Activated CD4-positive, alpha-beta T cell treated with anti-CD3 and anti-CD28 coated beads for 1 hour (primary cell): ENCODE results near the gene CPVL.
"Not testable (repeated sequence)": the region's sequence is repeated elsewhere in the genome, so short reads cannot be mapped to it uniquely, and the experiment has no call there.

ENCODE experiments used
- DNase-seq: peaks from one replicate; pipeline ENCODE4 v3.0.0-alpha.2; 2020

The CPVL gene

GRCh38 chr7:29116361-29117200, 29.8 kb downstream of the CPVL start:
- DNase-seq, result no peak

DNA sequence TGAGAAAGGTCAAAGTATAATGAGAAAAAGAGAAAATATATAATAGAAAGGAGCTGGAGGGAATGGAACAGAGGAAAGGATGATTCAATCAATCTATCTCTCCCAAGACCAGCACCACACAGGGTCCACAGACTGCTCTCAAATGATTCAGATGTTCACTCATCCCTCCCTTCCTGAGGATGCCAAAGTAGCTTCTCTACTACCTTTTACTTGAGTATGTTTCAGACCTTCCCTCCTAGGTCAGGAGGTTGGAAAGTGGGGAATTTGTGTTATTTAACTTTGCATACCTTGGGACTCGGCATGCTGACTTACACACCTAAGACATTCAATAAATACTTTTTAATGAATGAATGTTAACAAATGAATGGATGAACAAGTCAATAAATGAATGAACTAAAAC, 30.6 kb downstream of the CPVL start:
- no peak for DNase-seq

DNA sequence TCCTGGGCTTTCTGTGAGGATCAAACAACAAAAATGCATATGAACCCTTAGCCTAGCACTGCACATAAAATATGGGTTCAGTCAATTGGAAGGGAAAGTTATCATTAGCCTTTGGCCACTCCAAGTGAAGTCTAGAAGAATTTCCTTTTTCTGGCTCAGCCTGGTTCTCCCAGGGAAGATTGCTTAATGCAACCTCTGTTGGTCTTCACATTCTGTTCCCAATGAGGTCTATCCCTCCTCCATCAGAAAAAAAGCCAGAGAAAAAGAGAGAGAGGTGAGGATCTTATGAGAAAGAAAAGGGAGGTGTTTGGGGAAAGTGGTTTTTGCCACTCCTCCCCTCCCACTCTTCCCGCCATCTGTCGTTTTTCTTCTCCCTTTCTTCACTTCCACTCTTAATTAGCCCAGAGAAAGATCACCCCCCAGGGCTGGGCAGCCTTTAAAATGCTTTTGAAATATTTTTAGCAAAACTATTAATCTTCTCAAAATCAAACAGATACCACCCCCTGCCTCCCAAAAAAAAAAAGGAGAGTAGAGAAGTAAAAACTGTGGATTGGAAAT, 31.1 kb downstream of the CPVL start:
- no peak for DNase-seq

DNA sequence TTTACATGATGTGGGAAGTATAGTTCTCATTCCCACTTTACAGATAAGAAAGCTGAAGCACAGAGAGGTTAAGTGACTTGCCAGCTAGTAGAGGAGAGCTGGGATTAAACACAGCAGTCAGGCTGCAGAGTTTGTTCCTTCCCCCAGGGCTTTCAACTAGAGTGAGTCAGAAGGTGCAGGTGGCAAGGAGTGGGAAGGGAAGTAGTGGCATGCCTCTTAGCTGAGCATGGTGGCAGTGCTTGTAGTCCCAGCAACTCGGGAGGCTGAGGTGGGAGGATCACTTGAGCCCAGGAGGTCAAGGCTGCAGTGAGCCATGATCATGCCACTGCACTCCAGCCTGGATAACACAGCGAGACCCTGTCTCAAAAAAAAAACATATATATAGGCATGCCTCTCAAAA, 32.1 kb downstream of the CPVL start:
- DNase-seq, result not testable (repeated sequence)

GRCh38 chr7:29113384-29114102, 32.8 kb downstream of the CPVL start:
- DNase-seq, result no peak

DNA sequence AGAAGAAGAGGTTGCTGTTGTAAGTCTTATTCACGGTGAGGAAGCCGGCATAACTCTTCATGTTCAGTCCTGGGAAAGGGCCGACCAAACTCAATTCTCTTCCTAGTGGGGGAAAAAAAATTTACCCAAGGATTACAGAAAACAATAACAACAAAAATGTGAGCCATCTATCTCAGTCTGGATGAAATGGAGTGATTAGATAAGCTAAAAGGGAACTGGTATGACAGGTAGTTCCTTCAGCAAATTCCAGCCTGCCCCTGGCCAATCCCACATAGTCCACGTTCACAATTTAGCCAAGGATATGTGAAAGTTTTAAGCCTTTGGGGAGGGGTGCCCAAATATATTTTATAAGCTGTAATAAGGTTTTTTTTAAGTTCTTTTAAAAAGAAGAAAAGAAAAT, 33.6 kb downstream of the CPVL start:
- DNase-seq, result no peak

DNA sequence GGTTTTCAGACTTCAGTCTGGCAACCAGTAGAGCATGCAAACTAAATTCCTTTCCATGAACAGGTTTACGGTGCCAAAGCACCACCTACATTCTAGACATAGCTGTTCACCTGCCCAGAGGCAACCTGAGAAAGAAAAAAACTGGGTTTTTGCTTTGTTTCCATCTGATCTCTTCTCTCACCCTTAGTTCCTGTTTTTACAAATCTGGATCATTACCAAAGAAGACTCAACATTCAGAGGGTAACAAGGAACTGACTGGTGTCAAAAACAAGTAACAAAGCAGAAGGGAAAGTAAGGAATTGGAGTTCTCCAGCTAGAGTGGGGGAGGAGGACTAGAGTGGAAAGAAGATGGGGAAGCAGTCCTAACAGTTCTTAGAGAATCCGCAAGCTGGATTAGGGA, 36.4 kb downstream of the CPVL start:
- DNase-seq, result no peak

GRCh38 chr7:29109358-29109757, 37.0 kb downstream of the CPVL start:
- DNase-seq, result no peak

GRCh38 chr7:29107056-29107455, 39.3 kb downstream of the CPVL start:
- DNase-seq, result no peak

GRCh38 chr7:29106669-29106988, 39.7 kb downstream of the CPVL start:
- no peak for DNase-seq

GRCh38 chr7:29105752-29106668, 40.3 kb downstream of the CPVL start:
- DNase-seq, result no peak

- no peak for DNase-seq
Measured at GRCh38 chr7:29105191-29105590, 41.1 kb downstream of the CPVL start.

DNA sequence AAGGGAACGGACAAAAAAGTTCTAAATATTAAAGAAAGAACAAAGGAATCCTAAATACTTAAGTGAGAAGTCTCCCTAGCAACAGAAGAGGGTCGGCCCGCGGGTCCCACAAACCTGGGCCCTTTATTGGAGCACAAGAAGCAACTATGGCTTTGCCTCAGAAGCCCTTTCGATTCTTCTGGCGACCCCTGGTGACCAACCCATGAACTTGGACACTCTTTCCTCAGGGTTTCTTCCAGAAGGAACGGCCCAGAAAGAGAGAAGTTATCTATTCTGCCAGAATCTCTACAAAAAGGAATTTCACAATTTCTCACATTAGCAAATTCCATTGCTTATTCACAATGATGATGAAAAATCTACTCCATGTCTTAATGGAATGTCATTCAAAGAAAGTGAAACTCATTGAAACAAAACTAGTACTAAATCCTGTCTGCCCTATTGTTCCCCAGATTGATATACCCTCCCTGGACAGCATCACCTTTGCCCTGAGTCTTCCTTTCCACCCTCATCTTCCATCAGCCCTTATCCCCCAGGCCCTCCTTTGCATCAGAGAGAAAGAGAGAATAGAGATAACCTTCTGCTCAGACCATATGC, 43.7 kb downstream of the CPVL start:
- DNase-seq, result no peak

DNA sequence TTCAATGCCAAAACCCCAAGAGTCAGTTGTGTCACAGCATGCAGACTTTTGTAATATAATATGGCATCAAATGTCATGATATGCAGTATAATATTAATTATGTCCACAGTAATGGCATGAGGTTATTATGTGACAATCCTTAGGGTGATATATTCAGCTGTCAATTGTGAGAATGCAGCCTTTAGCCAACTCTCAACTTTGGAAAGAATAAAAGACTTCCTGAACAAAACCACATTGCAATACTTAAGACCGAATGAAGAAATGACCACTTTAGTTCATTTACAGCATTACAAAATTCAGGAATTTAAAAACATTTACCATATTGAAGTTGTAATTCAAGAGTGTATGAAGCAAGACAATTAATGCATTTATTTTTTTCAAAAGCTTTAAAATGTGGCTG, 45.4 kb downstream of the CPVL start:
- DNase-seq, result no peak

- no peak for DNase-seq
Measured at GRCh38 chr7:29099896-29100847, 46.2 kb downstream of the CPVL start.

GRCh38 chr7:29096446-29096730, 49.9 kb downstream of the CPVL start:
- DNase-seq, result no peak

GRCh38 chr7:29095631-29096445, 50.5 kb downstream of the CPVL start:
- no peak for DNase-seq

GRCh38 chr7:29093091-29093490, 53.2 kb downstream of the CPVL start:
- not testable (repeated sequence) for DNase-seq

- no peak for DNase-seq
Measured at GRCh38 chr7:29091715-29092114, 54.6 kb downstream of the CPVL start.

- no peak for DNase-seq
Measured at GRCh38 chr7:29090836-29091601, 55.3 kb downstream of the CPVL start.
